ENCODE data around the gene RHOBTB3. TPM values are rescaled to one million over a fixed set of nuclear protein-coding genes. Genes with fewer than 3 reads are reported as not detected.

The RHOBTB3 gene
- total RNA-seq, 4 donors from 2014 or later = 4.7 to 59.3 (median 13.6) TPM

DNA sequence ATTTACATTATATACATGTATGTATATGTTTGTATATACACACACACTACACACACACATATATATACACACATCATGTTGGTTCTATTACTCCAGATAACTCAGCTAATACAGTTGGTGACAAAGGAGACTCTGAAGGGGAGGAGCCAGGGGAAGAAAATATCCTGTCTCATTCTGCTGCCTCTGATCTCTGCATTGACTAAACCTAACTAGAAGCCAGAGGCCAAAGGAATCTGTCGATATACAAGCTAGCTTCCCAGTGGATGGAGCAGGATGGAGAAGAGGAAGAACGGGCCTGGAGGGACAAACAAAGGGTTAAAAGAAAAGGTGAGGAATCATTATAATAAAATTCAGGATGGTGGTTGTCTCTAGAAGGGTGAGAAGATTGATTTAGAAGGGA, 13.7 kb upstream of the RHOBTB3 start:
- Histone ChIP-seq H3K4me1 (peaks cover 0 to 20% (median 0%) of the 10 kb centered on the region in 3 donors), H3K27ac (no peak overlapping the region), H3K27me3 (no peaks in the 10 kb centered on the region), H3K9me3 (no peaks in the 10 kb centered on the region), H3K36me3 (no peaks in the 10 kb centered on the region), H3K4me3 (no peak overlapping the region)
- DNase-seq = no peak
- 85 to 89% methylated on average over 2 of the region's 2 CpGs for WGBS, 2 donors
- TF ChIP-seq POLR2A (IDR thresholded peaks at IDR 0.05) = no peak
- TF ChIP-seq, protein P1, sequence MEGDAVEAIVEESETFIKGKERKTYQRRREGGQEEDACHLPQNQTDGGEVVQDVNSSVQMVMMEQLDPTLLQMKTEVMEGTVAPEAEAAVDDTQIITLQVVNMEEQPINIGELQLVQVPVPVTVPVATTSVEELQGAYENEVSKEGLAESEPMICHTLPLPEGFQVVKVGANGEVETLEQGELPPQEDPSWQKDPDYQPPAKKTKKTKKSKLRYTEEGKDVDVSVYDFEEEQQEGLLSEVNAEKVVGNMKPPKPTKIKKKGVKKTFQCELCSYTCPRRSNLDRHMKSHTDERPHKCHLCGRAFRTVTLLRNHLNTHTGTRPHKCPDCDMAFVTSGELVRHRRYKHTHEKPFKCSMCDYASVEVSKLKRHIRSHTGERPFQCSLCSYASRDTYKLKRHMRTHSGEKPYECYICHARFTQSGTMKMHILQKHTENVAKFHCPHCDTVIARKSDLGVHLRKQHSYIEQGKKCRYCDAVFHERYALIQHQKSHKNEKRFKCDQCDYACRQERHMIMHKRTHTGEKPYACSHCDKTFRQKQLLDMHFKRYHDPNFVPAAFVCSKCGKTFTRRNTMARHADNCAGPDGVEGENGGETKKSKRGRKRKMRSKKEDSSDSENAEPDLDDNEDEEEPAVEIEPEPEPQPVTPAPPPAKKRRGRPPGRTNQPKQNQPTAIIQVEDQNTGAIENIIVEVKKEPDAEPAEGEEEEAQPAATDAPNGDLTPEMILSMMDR (IDR thresholded peaks at IDR 0.05) = no peak
- intact Hi-C loops (cut with DNase I) = no loop called here

DNA sequence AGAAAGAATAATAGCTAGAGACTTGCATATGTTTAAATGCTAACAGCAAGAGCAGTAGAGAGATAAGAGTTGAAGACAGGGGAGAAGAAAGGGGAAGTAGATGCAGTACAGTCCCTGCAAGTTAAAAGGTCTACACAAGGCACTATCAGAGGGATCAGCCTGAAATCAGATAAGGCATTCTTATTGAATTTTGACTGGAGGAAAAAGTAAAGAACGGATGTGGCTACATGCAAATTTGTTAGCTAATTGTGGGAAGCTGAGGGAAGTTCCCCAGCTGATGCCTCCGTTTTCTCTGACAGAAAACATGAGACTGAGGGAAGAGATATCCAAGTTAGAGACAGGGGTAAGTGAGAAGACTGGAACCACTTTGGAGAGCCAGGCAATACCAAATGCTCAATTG, 12.9 kb upstream of the RHOBTB3 start:
- H3K4me3 ChIP-seq = no peak overlapping the region
- H3K9me3 ChIP-seq = no peaks in the 10 kb centered on the region
- intact Hi-C loops (cut with DNase I) = no loop called here
- 60 to 67% methylated on average over 2 of the region's 2 CpGs for WGBS, 2 donors
- H3K4me1 ChIP-seq = peaks cover 0 to 20% (median 0%) of the 10 kb centered on the region in 3 donors
- no peak overlapping the region for H3K27ac ChIP-seq
- DNase-seq = no peak
- H3K36me3 ChIP-seq = no peaks in the 10 kb centered on the region
- H3K27me3 ChIP-seq = no peaks in the 10 kb centered on the region
- TF ChIP-seq, protein P1 (IDR thresholded peaks at IDR 0.05) = no peak
- no peak for TF ChIP-seq POLR2A (IDR thresholded peaks at IDR 0.05)

DNA sequence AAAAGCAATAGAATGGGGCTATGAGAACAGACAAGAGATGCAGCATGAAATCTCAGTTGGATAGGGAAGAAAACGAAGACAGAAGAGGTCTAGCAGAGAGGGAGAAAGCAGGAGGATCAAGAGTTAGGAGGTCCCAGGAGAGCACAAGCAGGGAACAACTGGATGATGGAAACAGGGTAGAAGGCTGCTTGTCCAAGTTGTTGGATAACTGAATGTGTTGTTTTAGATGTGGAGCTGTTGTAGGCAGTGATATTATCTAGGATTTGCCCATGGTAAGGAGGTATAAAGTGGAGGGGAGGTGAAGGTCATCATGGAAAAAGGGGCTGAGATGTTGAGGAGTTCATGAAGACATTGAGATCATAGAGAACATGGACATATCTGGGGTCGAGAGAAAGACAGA, 12.4 kb upstream of the RHOBTB3 start:
- Histone ChIP-seq H3K36me3 (no peaks in the 10 kb centered on the region), H3K9me3 (no peaks in the 10 kb centered on the region), H3K27ac (no peak overlapping the region), H3K4me1 (peaks cover 0 to 20% (median 0%) of the 10 kb centered on the region in 3 donors), H3K4me3 (no peak overlapping the region), H3K27me3 (no peaks in the 10 kb centered on the region)
- WGBS, 2 donors = 80 to 83% methylated on average over 2 of the region's 2 CpGs
- DNase-seq = no peak
- intact Hi-C loops (cut with DNase I) = no loop called here
- no peak for TF ChIP-seq POLR2A (IDR thresholded peaks at IDR 0.05)
- TF ChIP-seq, protein P1 (IDR thresholded peaks at IDR 0.05) = no peak

DNA sequence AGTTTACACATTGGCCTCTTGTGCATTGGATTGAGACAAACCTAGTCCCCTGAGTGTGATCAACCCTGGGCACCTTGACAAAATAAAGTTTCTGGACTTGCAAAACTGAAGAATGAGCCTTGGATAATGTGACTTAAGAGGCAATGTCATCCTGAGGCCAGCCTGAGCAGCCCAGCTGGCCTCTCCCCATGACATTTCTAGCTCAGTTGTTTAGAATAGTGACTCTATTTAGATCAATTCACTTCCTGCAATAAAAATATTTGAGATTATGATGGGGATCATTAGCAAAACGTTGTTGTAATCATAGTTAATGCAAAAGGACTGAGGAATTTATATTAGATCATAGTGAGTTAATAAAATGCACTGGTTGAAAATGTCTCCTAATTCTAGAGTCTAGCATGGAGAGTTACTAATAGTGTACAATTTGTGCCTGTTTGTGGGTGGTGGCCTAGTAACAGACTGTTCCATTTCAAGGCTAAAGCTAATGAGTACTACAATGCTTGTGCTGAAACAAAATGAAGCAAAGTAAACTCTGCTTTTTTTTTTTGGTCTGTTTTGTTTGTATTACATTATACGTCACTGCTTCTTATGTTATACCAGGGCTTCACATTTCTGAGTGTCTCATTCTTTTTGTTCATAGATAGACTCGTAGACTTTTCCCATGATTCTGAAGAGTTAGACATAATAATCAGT, 10.9 kb upstream of the RHOBTB3 start:
- intact Hi-C loops (cut with DNase I) = no loop called here
- Histone ChIP-seq H3K9me3 (no peaks in the 10 kb centered on the region), H3K4me3 (no peak overlapping the region), H3K27ac (peak overlapping the region in 3 of 4 donors; percentile 11 to 48 (median 39)), H3K4me1 (peaks cover 0 to 20% (median 0%) of the 10 kb centered on the region in 3 donors), H3K36me3 (no peaks in the 10 kb centered on the region), H3K27me3 (no peaks in the 10 kb centered on the region)
- DNase-seq = no peak
- WGBS, 2 donors = 50 to 60% methylated on average over 3 of the region's 3 CpGs
- no peak for TF ChIP-seq POLR2A (IDR thresholded peaks at IDR 0.05)
- TF ChIP-seq, protein P1 (IDR thresholded peaks at IDR 0.05) = no peak

DNA sequence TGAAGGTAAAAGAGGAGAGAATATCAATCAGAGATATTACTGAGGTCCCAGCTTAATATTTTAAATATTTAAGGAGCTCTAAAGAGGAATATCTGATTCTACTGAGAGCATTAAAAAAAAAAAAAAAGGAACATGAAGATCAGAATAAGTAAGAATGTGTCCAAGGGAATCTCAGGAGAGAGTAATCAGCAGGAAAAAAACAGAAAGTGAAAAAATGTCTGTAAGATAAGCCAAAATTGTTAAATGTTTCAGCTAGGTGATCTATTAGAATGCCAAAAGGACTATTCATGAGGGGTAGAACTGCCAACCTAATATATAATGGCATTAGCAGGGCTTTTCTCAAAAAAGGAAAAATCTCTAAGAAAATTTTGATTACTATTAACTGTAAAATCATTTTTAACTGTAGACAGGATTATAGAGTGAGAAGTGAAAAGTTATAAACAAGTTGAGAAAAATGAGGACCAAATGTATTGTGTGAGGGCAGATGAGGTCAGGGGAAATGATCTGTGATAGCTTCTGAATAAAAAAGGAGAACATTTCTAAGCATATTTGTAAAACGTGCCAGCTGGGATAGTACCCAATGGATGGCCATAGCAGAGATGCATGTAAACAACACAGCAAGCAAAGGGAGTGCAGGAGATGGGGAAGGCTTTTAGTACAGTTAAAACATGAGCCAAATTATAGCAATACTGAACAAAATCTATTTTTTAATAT, 9.4 kb upstream of the RHOBTB3 start:
- DNase-seq = no peak
- H3K4me3 ChIP-seq = no peak overlapping the region
- WGBS, 2 donors = 37 to 39% methylated on average over 1 of the region's 1 CpG
- no peaks in the 10 kb centered on the region for H3K27me3 ChIP-seq
- TF ChIP-seq, protein P1 (IDR thresholded peaks at IDR 0.05) = no peak
- no peak for TF ChIP-seq POLR2A (IDR thresholded peaks at IDR 0.05)
- peak overlapping the region in 2 of 4 donors; percentile 22 to 39 for H3K27ac ChIP-seq
- intact Hi-C loops (cut with DNase I) = no loop called here
- no peaks in the 10 kb centered on the region for H3K36me3 ChIP-seq
- no peaks in the 10 kb centered on the region for H3K9me3 ChIP-seq
- H3K4me1 ChIP-seq = peaks cover 0 to 29% (median 0%) of the 10 kb centered on the region in 3 donors
